Fibroblast of lung (primary cell): ENCODE results near the gene OR2T6. TPM values are rescaled to one million over a fixed set of nuclear protein-coding genes. Genes with fewer than 3 reads are reported as not detected.

Experiments
- DNase-seq, 2 donors: peaks; one replicate each; pipeline versions ENCODE4 v3.0.0 to v3.0.0-alpha.2; 2010; ENCODE audit warnings: low read depth in 2 of 2
- H2AFZ ChIP-seq: 2 replicates; pipeline ENCODE4 v1.5.1; 2012; ENCODE audit warnings: low read length, control low read depth, inconsistent platforms
- H3K27ac ChIP-seq: 2 replicates; pipeline ENCODE4 v1.5.1; 2011; ENCODE audit warnings: low read length, control low read depth; ENCODE audit not compliant: insufficient read depth
- H3K27me3 ChIP-seq: 2 replicates; pipeline ENCODE4 v1.5.1; 2011; ENCODE audit warnings: mild to moderate bottlenecking, low read length; ENCODE audit not compliant: control insufficient read depth, insufficient read depth
- H3K36me3 ChIP-seq: 2 replicates; pipeline ENCODE4 v1.5.1; 2011; ENCODE audit warnings: low read length; ENCODE audit not compliant: control insufficient read depth, insufficient read depth
- H3K4me1 ChIP-seq: 2 replicates; pipeline ENCODE4 v1.5.1; 2011; ENCODE audit warnings: low read length; ENCODE audit not compliant: control insufficient read depth, insufficient read depth; ENCODE audit errors: extremely low read depth
- H3K4me2 ChIP-seq: 2 replicates; pipeline ENCODE4 v1.5.1; 2011; ENCODE audit warnings: low read length, control low read depth; ENCODE audit not compliant: insufficient read depth; ENCODE audit errors: extremely low read depth
- H3K4me3 ChIP-seq, 4 experiments: fragments of 200-600 bp in 1 of 4; sonication (generic) in 1 of 4; replicated peaks in 1 of 4; 2 replicates each; pipeline ENCODE4 v1.5.1; 2011 to 2016; ENCODE audit warnings: low read length in 4 of 4, low read depth in 3 of 4, mild to moderate bottlenecking in 3 of 4, control low read depth in 2 of 4, inconsistent platforms in 1 of 4, mixed read lengths in 1 of 4; ENCODE audit not compliant: insufficient read depth in 1 of 4; ENCODE audit errors: control extremely low read depth in 1 of 4
- H3K79me2 ChIP-seq: 2 replicates; pipeline ENCODE4 v1.5.1; 2012; ENCODE audit warnings: mild to moderate bottlenecking, low read length, inconsistent platforms; ENCODE audit not compliant: control insufficient read depth, insufficient read depth
- H3K9ac ChIP-seq: 2 replicates; pipeline ENCODE4 v1.5.1; 2011; ENCODE audit warnings: mild to moderate bottlenecking, low read length, control low read depth; ENCODE audit not compliant: insufficient read depth
- H3K9me3 ChIP-seq: 2 replicates; pipeline ENCODE4 v1.5.1; 2012; ENCODE audit warnings: low read depth, low read length; ENCODE audit not compliant: control insufficient read depth, insufficient read depth
- H4K20me1 ChIP-seq: 2 replicates; pipeline ENCODE4 v1.5.1; 2011; ENCODE audit warnings: low read length; ENCODE audit not compliant: control insufficient read depth, insufficient read depth; ENCODE audit errors: extremely low read depth
- CTCF ChIP-seq, 2 donors: IDR thresholded peaks in 1 of 2; conservative IDR thresholded peaks in 1 of 2; 1 replicate in 1 of 2; 2 replicates in 1 of 2; pipeline ENCODE4 v1.5.1; 2011 to 2012; ENCODE audit warnings: low read length in 2 of 2, control low read depth in 1 of 2, inconsistent platforms in 1 of 2, low read depth in 1 of 2, mild to moderate bottlenecking in 1 of 2
- EZH2 ChIP-seq: IDR thresholded peaks from 2 replicates; pipeline ENCODE4 v1.5.1; 2012; ENCODE audit warnings: low read length, control low read depth, mild to moderate bottlenecking; ENCODE audit errors: missing control alignments
- polyA plus RNA-seq, 2 donors: library from polyadenylated mRNA; depleted of rRNA in 1 of 2; stranded (reverse) in 1 of 2; unstranded in 1 of 2; fragments of >200 nt; gene quantifications; 2 replicates each; pipeline ENCODE4 v1.2.1, GENCODE V29; 2011 to 2012; ENCODE audit warnings: missing spikeins in 1 of 2
- total RNA-seq: library from RNA; depleted of rRNA; stranded (reverse); fragments of >200 nt; gene quantifications from 2 replicates; pipeline ENCODE4 v1.2.1, GENCODE V29; 2014

OR2T6 gene
- total and polyA plus RNA-seq, 2 donors (not counting 1 experiment from before 2014, with no cell fraction given), result not detected

GRCh38 chr1:248359415-248359814, 16.1 kb upstream of the OR2T6 start:
- Histone ChIP-seq H3K4me3 (no peak overlapping the region), H3K4me2 (no peak overlapping the region), H2AFZ (no peak overlapping the region), H3K9me3 (no peaks in the 10 kb centered on the region), H3K36me3 (no peaks in the 10 kb centered on the region), H4K20me1 (no peaks in the 10 kb centered on the region), H3K27me3 (no peaks in the 10 kb centered on the region), H3K79me2 (no peaks in the 10 kb centered on the region), H3K4me1 (no peaks in the 10 kb centered on the region), H3K9ac (no peak overlapping the region), H3K27ac (no peak overlapping the region)
- TF ChIP-seq EZH2 (no peak), CTCF (conservative IDR thresholded peaks at IDR 0.05 in 1 of 2, IDR thresholded peaks at IDR 0.05 in 1 of 2; ENCODE audit: low read depth in 1 of 2, low read length in 2 of 2) (no peak)
- DNase-seq, result no peak

GRCh38 chr1:248361121-248361715, 14.3 kb upstream of the OR2T6 start, which contains the start of gene OR2T4:
Gene OR2T4 (plus strand): TSS chr1:248361665. CDS start chr1:248361665, 0 bp downstream.
- TF ChIP-seq CTCF (conservative IDR thresholded peaks at IDR 0.05 in 1 of 2, IDR thresholded peaks at IDR 0.05 in 1 of 2; ENCODE audit: low read depth in 1 of 2, low read length in 2 of 2) (no peak), EZH2 (no peak)

GRCh38 chr1:248366609-248367008, 8.9 kb upstream of the OR2T6 start:
- Histone ChIP-seq H3K4me1 (no peaks in the 10 kb centered on the region), H3K27ac (no peak overlapping the region), H3K4me2 (no peak overlapping the region), H3K9ac (no peak overlapping the region), H2AFZ (no peak overlapping the region), H3K9me3 (no peaks in the 10 kb centered on the region), H3K79me2 (no peaks in the 10 kb centered on the region), H3K36me3 (no peaks in the 10 kb centered on the region), H3K4me3 (no peak overlapping the region), H4K20me1 (no peaks in the 10 kb centered on the region), H3K27me3 (no peaks in the 10 kb centered on the region)
- no peak for DNase-seq
- no peak for TF ChIP-seq EZH2
- TF ChIP-seq CTCF (conservative IDR thresholded peaks at IDR 0.05 in 1 of 2, IDR thresholded peaks at IDR 0.05 in 1 of 2; ENCODE audit: low read depth in 1 of 2, low read length in 2 of 2), result no peak

More at GRCh38 chr1:248361121-248361715, 14.3 kb upstream of the OR2T6 start, which contains the start of gene OR2T4:
- H3K27ac ChIP-seq, result no peak within 1 kb of the TSS
- no peaks in the 10 kb centered on the region for H3K79me2 ChIP-seq
- no peak within 1 kb of the TSS for H3K4me2 ChIP-seq
- H3K9ac ChIP-seq, result no peak within 1 kb of the TSS
- H3K36me3 ChIP-seq, result no peaks in the 10 kb centered on the region
- no peak for DNase-seq
- no peaks in the 10 kb centered on the region for H3K27me3 ChIP-seq
- H3K4me1 ChIP-seq, result no peaks in the 10 kb centered on the region
- H3K9me3 ChIP-seq, result no peaks in the 10 kb centered on the region
- H3K4me3 ChIP-seq, result no peak within 1 kb of the TSS
- H4K20me1 ChIP-seq, result no peaks in the 10 kb centered on the region
- no peak within 1 kb of the TSS for H2AFZ ChIP-seq
